Measurements from ENCODE around the gene ZCCHC7. TPM values are rescaled to one million over a fixed set of nuclear protein-coding genes. Genes with fewer than 3 reads are reported as not detected.
A peak's percentile ranks its signal among the peaks of the same experiment; 100 is the strongest.

Gene ZCCHC7
- total and polyA plus RNA-seq, 10 of the 15 experiments (the other 5 are each of a cell fraction or from before 2014, with no cell fraction given) = 42.9 to 178 (median 53.3) TPM

DNA sequence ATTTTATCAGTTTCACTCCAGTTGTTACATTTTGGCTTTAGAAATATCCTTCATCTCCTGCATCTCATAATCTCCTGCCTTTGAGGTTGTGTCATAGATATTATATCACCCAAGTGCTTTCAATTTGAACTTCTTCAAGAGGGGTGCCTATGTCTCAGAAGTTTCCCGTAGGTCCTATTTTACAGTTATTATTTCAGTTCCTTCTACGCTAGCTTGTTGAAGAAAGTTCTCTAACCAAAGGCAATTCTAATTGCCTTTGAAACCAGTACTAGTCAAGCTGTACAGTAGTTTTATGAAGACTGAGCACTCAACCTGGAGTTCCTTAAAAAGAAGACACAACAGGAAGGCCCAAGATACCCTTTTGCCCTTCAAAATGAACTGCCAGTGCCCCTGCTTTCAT lies 116.4 kb downstream of the ZCCHC7 start:
- H3K4me2 ChIP-seq (ENCODE audit: control insufficient read depth, insufficient read depth) = peak overlapping the region; percentile 72
- RAD21 ChIA-PET (ENCODE audit: unreplicated experiment) = interaction anchor here (1.5 kb wide), 2 partner anchors 22 to 175 kb away, joined by 3 to 6 read pairs; no protein-coding TSS in a partner anchor
- H3K9ac ChIP-seq (ENCODE audit: control insufficient read depth, insufficient read depth, low read length) = no peak overlapping the region
- ATAC-seq (peak; percentile 37), DNase-seq (ENCODE audit: low read depth, low spot score) (no peak), FAIRE-seq (no peak)
- POLR2A ChIA-PET = interaction anchor here (0.6 to 2.1 kb wide), 3 partner anchors 10 to 38 kb away, joined by 3 to 10 read pairs (median 5); no protein-coding TSS in a partner anchor
- WGBS (ENCODE audit: insufficient coverage, insufficient replicate concordance, low lambda C conversion rate, missing lambda C conversion rate) = 94% methylated on average over 2 of the region's 2 CpGs
- H3K36me3 ChIP-seq (ENCODE audit: control insufficient read depth in 2 of 2, insufficient read depth in 2 of 2, low read length in 1 of 2) = peaks cover 1 to 6% of the 10 kb centered on the region in 2 experiments
- no peaks in the 10 kb centered on the region for H3K27me3 ChIP-seq (replicated peaks in 1 of 2; ENCODE audit: control insufficient read depth in 2 of 2, insufficient read depth in 2 of 2, low read length in 1 of 2)
- no TSS peak for BruUV-seq (replicated peaks)
- H3K27ac ChIP-seq (ENCODE audit: control insufficient read depth, insufficient read depth) = peak overlapping the region; percentile 35
- no peak overlapping the region for H3K4me3 ChIP-seq
- CTCF ChIA-PET = interaction anchor here (1.1 to 1.5 kb wide), 3 partner anchors 12 to 62 kb away, joined by 3 to 4 read pairs (median 4); no protein-coding TSS in a partner anchor
- TF ChIP-seq CBX5 (IDR thresholded peaks at IDR 0.05; ENCODE audit: low read depth) (no peak), CREM (IDR thresholded peaks at IDR 0.05; ENCODE audit: low read depth) (no peak), CHD1 (IDR thresholded peaks at IDR 0.05; ENCODE audit: low read depth, low read length) (no peak)
- TF ChIP-seq, protein P1, sequence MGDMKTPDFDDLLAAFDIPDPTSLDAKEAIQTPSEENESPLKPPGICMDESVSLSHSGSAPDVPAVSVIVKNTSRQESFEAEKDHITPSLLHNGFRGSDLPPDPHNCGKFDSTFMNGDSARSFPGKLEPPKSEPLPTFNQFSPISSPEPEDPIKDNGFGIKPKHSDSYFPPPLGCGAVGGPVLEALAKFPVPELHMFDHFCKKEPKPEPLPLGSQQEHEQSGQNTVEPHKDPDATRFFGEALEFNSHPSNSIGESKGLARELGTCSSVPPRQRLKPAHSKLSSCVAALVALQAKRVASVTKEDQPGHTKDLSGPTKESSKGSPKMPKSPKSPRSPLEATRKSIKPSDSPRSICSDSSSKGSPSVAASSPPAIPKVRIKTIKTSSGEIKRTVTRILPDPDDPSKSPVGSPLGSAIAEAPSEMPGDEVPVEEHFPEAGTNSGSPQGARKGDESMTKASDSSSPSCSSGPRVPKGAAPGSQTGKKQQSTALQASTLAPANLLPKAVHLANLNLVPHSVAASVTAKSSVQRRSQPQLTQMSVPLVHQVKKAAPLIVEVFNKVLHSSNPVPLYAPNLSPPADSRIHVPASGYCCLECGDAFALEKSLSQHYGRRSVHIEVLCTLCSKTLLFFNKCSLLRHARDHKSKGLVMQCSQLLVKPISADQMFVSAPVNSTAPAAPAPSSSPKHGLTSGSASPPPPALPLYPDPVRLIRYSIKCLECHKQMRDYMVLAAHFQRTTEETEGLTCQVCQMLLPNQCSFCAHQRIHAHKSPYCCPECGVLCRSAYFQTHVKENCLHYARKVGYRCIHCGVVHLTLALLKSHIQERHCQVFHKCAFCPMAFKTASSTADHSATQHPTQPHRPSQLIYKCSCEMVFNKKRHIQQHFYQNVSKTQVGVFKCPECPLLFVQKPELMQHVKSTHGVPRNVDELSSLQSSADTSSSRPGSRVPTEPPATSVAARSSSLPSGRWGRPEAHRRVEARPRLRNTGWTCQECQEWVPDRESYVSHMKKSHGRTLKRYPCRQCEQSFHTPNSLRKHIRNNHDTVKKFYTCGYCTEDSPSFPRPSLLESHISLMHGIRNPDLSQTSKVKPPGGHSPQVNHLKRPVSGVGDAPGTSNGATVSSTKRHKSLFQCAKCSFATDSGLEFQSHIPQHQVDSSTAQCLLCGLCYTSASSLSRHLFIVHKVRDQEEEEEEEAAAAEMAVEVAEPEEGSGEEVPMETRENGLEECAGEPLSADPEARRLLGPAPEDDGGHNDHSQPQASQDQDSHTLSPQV (IDR thresholded peaks at IDR 0.05) = no peak
- TF ChIP-seq, protein P2, sequence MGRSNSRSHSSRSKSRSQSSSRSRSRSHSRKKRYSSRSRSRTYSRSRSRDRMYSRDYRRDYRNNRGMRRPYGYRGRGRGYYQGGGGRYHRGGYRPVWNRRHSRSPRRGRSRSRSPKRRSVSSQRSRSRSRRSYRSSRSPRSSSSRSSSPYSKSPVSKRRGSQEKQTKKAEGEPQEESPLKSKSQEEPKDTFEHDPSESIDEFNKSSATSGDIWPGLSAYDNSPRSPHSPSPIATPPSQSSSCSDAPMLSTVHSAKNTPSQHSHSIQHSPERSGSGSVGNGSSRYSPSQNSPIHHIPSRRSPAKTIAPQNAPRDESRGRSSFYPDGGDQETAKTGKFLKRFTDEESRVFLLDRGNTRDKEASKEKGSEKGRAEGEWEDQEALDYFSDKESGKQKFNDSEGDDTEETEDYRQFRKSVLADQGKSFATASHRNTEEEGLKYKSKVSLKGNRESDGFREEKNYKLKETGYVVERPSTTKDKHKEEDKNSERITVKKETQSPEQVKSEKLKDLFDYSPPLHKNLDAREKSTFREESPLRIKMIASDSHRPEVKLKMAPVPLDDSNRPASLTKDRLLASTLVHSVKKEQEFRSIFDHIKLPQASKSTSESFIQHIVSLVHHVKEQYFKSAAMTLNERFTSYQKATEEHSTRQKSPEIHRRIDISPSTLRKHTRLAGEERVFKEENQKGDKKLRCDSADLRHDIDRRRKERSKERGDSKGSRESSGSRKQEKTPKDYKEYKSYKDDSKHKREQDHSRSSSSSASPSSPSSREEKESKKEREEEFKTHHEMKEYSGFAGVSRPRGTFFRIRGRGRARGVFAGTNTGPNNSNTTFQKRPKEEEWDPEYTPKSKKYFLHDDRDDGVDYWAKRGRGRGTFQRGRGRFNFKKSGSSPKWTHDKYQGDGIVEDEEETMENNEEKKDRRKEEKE (IDR thresholded peaks at IDR 0.05) = no peak
- TF ChIP-seq, protein P3, sequence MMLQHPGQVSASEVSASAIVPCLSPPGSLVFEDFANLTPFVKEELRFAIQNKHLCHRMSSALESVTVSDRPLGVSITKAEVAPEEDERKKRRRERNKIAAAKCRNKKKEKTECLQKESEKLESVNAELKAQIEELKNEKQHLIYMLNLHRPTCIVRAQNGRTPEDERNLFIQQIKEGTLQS (IDR thresholded peaks at IDR 0.05; ENCODE audit: borderline replicate concordance, extremely low read depth, low read depth, low read length) = no peak
- SMC1A ChIA-PET (ENCODE audit: uncharacterized antibody, unreplicated experiment) = interaction anchor here (0.5 to 7.9 kb wide), 10 partner anchors 10 to 72 kb away, joined by 3 to 62 read pairs (median 3); no protein-coding TSS in a partner anchor
- peaks cover 45% of the 10 kb centered on the region for H3K79me2 ChIP-seq (ENCODE audit: control insufficient read depth, insufficient read depth, low read length)
- H3K9me3 ChIP-seq (replicated peaks; ENCODE audit: control insufficient read depth, insufficient read depth, low read length) = peaks cover 1% of the 10 kb centered on the region
- intact Hi-C loops (cut with micrococcal nuclease; ENCODE audit: unreplicated experiment) = no loop called here
- peaks cover 25% of the 10 kb centered on the region for H3K4me1 ChIP-seq (ENCODE audit: control insufficient read depth, insufficient read depth, low read length)
- no peaks in the 10 kb centered on the region for H4K20me1 ChIP-seq (ENCODE audit: control insufficient read depth, insufficient read depth)
- 0 out of 2 replicates have a peak overlapping the region, but pooled peaks have one; percentile 1 for H2AFZ ChIP-seq (ENCODE audit: control insufficient read depth, low read depth, low read length)
- in situ Hi-C loops (cut with MboI) = no loop called here

Measured in GM12878 (cell line).